ENCODE data around the gene ZDHHC7. TPM values are rescaled to one million over a fixed set of nuclear protein-coding genes. Genes with fewer than 3 reads are reported as not detected.

The ZDHHC7 gene
- total and polyA plus RNA-seq, 2 of the 8 experiments (the other 6 are each of a cell fraction or from before 2014, with no cell fraction given) = 40.5 to 56.3 TPM

DNA sequence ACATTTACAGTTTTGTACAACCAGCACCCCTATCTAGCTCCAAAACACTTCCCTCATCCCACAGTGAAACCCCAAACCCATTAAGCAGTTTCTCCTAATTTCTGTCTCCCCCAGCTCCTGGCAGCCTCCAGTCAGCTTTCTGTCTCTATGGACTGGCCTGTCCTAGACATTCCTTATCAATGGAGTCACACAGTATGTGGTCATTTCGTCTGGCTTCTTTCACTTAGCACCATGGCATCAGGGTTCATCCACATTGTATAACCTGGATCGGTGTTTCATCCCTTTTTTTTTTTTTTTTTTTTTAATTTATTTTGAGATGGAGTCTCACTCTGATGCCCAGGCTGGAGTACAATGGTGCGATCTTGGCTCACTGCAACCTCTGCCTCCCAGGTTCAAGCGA lies 68.5 kb downstream of the ZDHHC7 start (continued):
- no peak for TF ChIP-seq CHD1 (IDR thresholded peaks at IDR 0.05; ENCODE audit: low read depth, low read length)

Data from H1 (cell line).